Prostate gland (tissue), 2 donors: ENCODE results near the gene MRPS18A. TPM values are rescaled to one million over a fixed set of nuclear protein-coding genes. Genes with fewer than 3 reads are reported as not detected.
A peak's percentile ranks its signal among the peaks of the same experiment; 100 is the strongest.
"Not testable (repeated sequence)": the region's sequence is repeated elsewhere in the genome, so short reads cannot be mapped to it uniquely, and the experiment has no call there.

Source experiments
- DNase-seq: peaks from one replicate; pipeline ENCODE4 v3.0.0-alpha.2; 2019; ENCODE audit warnings: low spot score
- H3K27ac ChIP-seq, 2 donors: fragments of 200-600 bp; sonication (generic); 2 replicates each; pipeline ENCODE4 v1.5.1; 2017 to 2019
- H3K27me3 ChIP-seq: fragments of 200-600 bp; sonication (generic); replicated peaks from 2 replicates; pipeline ENCODE4 v1.5.1; 2019; ENCODE audit not compliant: insufficient read depth
- H3K36me3 ChIP-seq, 2 donors: fragments of 200-600 bp; sonication (generic); 1 replicate in 1 of 2; 2 replicates in 1 of 2; pipeline versions ENCODE4 v1.5.1 to v1.8.1; 2017 to 2019
- H3K4me1 ChIP-seq: fragments of 200-600 bp; sonication (generic); replicated peaks from 2 replicates; pipeline ENCODE4 v1.5.1; 2019
- H3K4me3 ChIP-seq, 2 donors: fragments of 200-600 bp; sonication (generic); 2 replicates each; pipeline ENCODE4 v1.5.1; 2017 to 2019
- H3K9me3 ChIP-seq: fragments of 200-600 bp; sonication (generic); 2 replicates; pipeline ENCODE4 v1.5.1; 2017
- CTCF ChIP-seq, 4 experiments: fragments of 200-600 bp in 2 of 4; fragments of 450-650 bp in 2 of 4; sonication (generic) in 2 of 4; IDR thresholded peaks; 1 replicate in 3 of 4; 2 replicates in 1 of 4; pipeline ENCODE4 v1.5.1; 2016 to 2019; ENCODE audit warnings: antibody characterized with exemption in 4 of 4, mild to moderate bottlenecking in 2 of 4, moderate library complexity in 2 of 4
- POLR2A ChIP-seq: fragments of 450-650 bp; IDR thresholded peaks from one replicate; pipeline ENCODE4 v1.6.1; 2016; ENCODE audit warnings: antibody characterized with exemption, mild to moderate bottlenecking
- POLR2AphosphoS5 ChIP-seq: sonication (generic); formaldehyde crosslinking; IDR thresholded peaks from one replicate; pipeline ENCODE4 v1.6.1; 2017; ENCODE audit warnings: antibody characterized with exemption
- WGBS: methylation state at CpG from one replicate; pipeline ENCODE4 v1.1.5; 2018; 5-methylcytosine and 5-hydroxymethylcytosine counted together
- intact Hi-C: fragments of 100-400 bp; cut with DNase I; formaldehyde crosslinking; loops from one replicate; pipeline ENCODE4 v1.14.2; 2022
- total RNA-seq, 2 donors: library from RNA; depleted of rRNA; stranded (reverse); fragments of >200 nt; gene quantifications; one replicate each; pipeline ENCODE4 v1.1.0, GENCODE V29; 2016

Gene MRPS18A
- total RNA-seq, 2 donors from 2014 or later, result 56.6 to 56.9 TPM

DNA sequence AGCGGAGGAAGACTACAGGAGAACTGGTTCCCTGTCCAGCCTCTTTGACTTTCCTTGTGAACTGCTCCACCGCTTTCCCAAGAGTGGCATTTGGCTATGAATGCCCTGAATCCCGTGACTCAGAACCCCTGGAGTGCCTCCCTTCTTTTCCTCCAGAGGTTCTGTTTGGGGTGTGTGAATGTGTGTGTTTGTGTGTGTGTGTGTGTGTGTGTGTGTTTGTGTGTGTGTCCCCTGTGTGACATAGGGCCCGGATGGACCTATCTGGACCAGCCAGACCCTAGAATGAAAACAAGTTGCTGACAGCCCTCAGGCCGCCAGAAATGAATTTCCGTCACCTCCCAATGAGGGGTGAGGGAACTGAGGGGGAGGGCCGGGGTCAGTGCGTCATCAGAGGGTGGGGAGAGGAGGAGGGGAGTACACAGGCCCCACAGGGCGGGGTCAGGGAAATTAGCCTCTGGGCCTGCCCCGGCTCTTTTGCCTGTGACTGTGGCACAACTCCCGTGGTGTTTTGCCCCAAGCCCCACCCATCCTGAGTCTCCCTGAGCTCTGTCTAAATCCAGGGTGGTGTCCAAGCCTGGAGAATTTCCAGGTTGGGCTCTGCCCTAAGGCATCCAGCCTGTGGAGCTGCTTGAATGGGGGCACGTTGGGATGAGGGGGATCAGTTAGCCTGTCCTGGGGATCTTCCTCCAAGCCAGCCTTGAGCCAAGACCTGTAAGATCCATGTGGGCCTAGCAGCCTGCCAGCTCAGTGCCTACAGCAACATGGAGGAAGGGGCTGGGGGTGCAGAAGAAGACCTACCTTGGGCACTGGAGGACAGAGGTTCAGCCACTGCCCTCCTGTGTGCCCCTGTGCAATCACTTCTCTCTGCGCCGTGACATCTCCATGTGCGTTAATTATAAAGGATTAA lies 15.2 kb upstream of the MRPS18A start:
- Histone ChIP-seq H3K36me3 (no peaks in the 10 kb centered on the region), H3K27me3 (no peaks in the 10 kb centered on the region), H3K27ac (peak overlapping the region; percentile 8 to 39), H3K4me1 (peaks cover 13% of the 10 kb centered on the region), H3K4me3 (no peak overlapping the region), H3K9me3 (no peaks in the 10 kb centered on the region)
- TF ChIP-seq POLR2A (peak; percentile 56), POLR2AphosphoS5 (no peak), CTCF (IDR thresholded peaks at IDR 0.05) (no peak)
- WGBS, result 50% methylated on average over 15 of the region's 15 CpGs
- DNase-seq, result no peak
- intact Hi-C loops, result no loop called here

- Histone ChIP-seq H3K4me3 (no peak overlapping the region), H3K27ac (peak overlapping the region; percentile 8 to 34), H3K36me3 (no peaks in the 10 kb centered on the region), H3K9me3 (no peaks in the 10 kb centered on the region), H3K4me1 (peaks cover 13% of the 10 kb centered on the region), H3K27me3 (no peaks in the 10 kb centered on the region)
- 30% methylated on average over 2 of the region's 2 CpGs for WGBS
- DNase-seq, result no peak
- intact Hi-C loops, result no loop called here
- no peak for TF ChIP-seq CTCF (IDR thresholded peaks at IDR 0.05)
- TF ChIP-seq POLR2AphosphoS5, result no peak
- TF ChIP-seq POLR2A, result no peak
Observed at GRCh38 chr6:43702171-43702533, 14.6 kb upstream of the MRPS18A start.

DNA sequence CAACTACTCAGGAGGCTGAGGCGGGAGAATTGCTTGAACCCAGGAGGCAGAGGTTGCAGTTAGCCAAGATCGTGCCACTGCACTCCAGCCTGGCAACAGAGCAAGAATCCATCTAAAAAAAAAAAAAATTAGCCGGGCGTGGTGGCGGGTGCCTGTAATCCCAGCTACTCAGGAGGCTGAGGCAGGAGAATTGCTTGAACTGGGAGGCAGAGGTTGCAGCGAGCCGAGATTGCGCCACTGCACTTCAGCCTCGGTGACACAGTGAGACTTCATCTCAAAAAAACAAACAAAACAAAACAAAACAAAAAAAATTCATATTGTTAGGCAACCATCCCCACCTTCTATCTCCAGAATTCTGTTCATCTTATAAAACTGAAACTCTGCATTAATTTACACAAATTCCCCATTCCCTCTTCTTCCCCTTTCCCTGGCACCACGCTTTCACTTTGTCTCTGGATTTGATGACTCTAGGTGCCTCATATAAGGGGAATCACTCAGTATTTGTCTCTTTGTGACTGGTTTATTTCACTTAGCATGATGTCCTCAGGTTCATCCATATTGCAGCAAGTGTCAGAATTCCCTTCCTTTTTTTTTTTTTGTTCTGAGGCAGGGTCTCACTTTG lies 13.5 kb upstream of the MRPS18A start:
- H3K27me3 ChIP-seq, DNase-seq, intact Hi-C loops, H3K4me3 ChIP-seq, H3K27ac ChIP-seq, H3K36me3 ChIP-seq, H3K9me3 ChIP-seq: not testable (repeated sequence)
- 87% methylated on average over 10 of the region's 10 CpGs for WGBS
- H3K4me1 ChIP-seq, result peaks cover 10% of the 10 kb centered on the region

- H3K36me3 ChIP-seq, result no peaks in the 10 kb centered on the region
- TF ChIP-seq POLR2AphosphoS5 (peak; percentile 91), CTCF (IDR thresholded peaks at IDR 0.05) (no peak)
- H3K27me3 ChIP-seq, result no peaks in the 10 kb centered on the region
- peaks cover 5% of the 10 kb centered on the region for H3K4me1 ChIP-seq
- no peaks in the 10 kb centered on the region for H3K9me3 ChIP-seq
- peak overlapping the region; percentile 14 to 78 for H3K27ac ChIP-seq
- WGBS, result 13% methylated on average over 7 of the region's 7 CpGs
- DNase-seq, result peak; percentile 83
- no peak overlapping the region for H3K4me3 ChIP-seq
- intact Hi-C loops, result no loop called here
Observed at GRCh38 chr6:43699564-43700186, 12.1 kb upstream of the MRPS18A start.

GRCh38 chr6:43698584-43699349 lies 11.2 kb upstream of the MRPS18A start:
- DNase-seq, result no peak
- intact Hi-C loops, result no loop called here
- Histone ChIP-seq H3K36me3 (no peaks in the 10 kb centered on the region), H3K27me3 (no peaks in the 10 kb centered on the region), H3K27ac (peak overlapping the region; percentile 14 to 78), H3K4me1 (peaks cover 4% of the 10 kb centered on the region), H3K9me3 (no peaks in the 10 kb centered on the region), H3K4me3 (no peak overlapping the region)
- 33% methylated on average over 8 of the region's 8 CpGs for WGBS
- TF ChIP-seq POLR2AphosphoS5, result no peak
- no peak for TF ChIP-seq CTCF (IDR thresholded peaks at IDR 0.05)
- TF ChIP-seq POLR2A, result no peak
